GM19463 (cell line): ENCODE data around the gene SAXO1.
"Not testable (repeated sequence)": the region's sequence is repeated elsewhere in the genome, so short reads cannot be mapped to it uniquely, and the experiment has no call there.

Source experiments
- ATAC-seq: cut with Tn5 transposase; IDR thresholded peaks from one replicate; pipeline ENCODE4 v1.9.1; 2021; ENCODE audit warnings: mild to moderate bottlenecking, moderate library complexity; ENCODE audit not compliant: unreplicated experiment

The SAXO1 gene

DNA sequence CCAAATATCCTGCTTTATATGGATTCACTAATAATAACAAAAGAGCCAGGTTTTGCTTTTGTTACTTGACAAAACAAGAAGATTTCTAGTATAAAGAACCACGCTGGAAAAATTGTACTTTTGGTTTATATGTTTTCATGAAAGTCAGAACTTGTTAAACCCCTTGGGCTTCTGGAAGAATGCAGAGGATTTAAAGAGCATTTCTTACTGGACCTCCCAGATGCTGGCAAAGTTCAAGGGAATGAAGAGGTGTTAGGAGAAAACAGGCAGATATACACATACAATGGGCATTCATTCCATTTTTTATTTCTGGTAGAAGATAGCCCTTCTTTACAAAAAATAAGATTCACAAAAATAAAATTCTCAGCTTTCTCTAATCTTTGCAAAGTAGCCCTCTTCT is 61.1 kb downstream of the SAXO1 start:
- no peak for ATAC-seq

DNA sequence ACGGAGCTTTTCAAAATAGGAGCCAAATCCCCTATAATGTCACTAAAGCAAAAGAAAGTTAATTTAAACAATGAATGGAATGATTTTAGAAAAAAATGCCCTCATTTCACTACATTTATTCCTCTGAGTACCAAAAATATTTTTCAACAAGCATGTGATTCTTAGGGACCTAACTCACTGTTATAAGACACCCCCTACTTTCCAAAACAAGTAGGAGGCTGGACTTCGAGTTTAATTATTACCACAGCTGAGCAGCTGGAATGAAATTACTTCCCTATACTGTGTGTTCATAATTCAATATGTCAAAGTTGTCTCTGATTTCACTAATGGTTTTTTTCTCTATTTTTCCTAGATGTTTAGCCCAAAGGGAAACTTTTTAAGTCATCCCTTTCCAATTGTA is 61.6 kb downstream of the SAXO1 start:
- ATAC-seq, result no peak

DNA sequence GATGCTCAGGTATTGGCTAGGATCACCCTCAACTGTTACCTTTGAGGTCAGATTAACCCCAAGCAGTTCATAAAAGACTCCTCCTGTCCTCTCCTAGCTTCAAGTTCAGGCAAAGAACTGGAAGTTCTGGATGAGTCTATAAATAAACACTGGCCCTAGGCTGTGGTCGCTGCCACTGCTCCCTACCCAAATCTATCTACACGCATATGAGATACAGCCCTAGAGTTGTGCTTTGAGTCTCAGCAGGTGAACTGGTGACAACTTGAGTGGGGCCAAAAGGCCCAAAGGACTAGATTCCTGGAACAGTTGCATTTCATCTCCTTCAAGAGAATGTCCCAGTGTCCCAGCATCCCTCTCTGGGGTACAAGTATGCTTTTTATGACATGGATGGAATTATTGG is 62.6 kb downstream of the SAXO1 start:
- no peak for ATAC-seq

DNA sequence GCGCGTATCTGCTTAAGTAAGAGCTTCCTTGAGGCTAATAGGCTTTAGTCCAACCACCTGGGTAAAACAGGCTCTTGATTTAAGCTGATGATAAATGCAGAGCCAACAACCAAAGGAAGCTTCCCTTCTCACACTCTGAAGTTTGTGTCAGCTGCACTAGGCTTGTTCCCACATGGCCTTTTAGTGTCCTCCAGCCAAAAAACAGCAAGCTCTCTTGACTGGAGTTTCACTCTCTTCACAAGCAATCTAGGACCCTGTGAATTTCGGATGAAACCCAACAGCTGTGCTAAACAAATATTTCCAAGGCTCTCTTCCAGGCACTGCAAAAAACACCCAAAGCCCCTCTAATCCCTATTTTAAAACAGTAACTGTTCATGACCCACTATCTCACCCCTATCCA is 63.9 kb downstream of the SAXO1 start:
- ATAC-seq, result no peak

DNA sequence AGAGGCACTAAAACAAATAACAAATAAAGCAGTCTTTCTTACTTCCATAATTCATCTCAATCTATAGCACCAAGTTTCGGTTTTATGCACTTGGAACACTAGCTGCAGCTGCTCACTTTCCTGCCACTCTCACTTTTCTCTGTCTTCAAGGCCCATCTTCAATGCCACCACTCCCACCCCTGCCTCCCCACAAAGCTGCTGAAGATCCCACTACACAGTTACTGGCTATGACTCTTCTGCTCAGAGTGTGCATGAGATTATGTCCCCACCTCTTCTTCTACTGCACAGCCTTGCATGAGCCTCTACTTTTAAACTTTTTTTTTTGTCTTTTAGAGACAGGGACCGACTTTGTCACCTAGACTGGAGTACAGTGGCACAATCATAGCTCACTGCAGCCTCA is 77.4 kb downstream of the SAXO1 start:
- ATAC-seq, result no peak

DNA sequence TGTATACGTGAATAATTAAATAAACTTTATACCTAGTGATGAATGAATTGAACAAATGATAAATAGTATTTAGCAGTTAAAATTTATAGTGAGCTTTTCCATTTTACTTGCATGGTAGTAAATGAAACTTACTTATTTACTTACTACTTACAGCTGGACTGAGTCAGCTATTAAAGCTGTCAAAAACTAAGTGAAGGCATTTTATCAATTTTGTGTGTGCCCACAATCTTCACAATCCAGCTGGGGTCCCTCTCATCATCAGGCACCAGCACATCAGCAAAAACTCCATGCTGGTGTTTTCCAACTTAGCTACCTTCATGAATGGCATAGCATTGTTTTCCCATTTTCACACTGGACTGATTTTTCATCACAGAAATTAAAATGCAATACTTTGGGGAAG is 81.1 kb downstream of the SAXO1 start:
- ATAC-seq, result no peak

DNA sequence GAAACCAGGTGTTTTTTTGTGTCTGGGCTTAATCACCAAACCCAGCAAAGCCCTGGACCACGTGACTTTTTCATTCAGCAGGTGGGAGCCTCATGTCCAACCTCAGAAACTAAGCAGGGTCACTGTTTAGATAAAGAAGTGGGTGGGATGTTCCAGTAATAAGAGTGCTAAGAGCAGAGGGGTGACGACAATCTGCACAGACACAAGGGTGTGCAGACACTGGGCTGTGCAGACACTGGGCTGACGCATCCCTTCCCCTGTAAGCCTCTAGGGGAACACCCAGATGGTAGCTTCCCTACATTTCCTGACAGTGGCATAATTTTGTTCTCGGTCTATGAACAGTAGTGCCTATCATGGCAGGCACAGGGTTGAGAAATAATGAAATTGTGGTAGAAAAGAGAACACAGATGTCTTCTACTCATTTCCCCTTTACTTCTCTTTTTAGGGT is 85.1 kb downstream of the SAXO1 start:
- no peak for ATAC-seq

DNA sequence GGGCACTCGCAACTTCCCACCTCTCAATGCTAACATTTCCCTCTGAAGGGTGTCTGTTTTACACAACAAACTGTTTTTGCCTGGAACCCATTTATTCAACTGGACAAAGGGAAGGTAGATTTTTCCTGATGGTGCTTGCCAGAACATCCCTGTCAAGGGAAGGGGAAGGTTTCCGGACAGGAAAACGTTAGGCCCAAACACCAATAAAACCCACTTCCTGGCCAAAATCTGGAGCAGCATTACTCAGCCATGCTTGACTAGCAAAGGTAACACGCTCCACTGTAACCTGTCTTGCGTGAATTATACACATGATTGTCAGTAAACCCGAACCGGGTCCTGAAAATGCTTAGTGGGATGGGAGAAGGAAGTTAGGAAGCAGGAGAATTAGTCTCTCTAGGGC is 90.2 kb downstream of the SAXO1 start:
- no peak for ATAC-seq

DNA sequence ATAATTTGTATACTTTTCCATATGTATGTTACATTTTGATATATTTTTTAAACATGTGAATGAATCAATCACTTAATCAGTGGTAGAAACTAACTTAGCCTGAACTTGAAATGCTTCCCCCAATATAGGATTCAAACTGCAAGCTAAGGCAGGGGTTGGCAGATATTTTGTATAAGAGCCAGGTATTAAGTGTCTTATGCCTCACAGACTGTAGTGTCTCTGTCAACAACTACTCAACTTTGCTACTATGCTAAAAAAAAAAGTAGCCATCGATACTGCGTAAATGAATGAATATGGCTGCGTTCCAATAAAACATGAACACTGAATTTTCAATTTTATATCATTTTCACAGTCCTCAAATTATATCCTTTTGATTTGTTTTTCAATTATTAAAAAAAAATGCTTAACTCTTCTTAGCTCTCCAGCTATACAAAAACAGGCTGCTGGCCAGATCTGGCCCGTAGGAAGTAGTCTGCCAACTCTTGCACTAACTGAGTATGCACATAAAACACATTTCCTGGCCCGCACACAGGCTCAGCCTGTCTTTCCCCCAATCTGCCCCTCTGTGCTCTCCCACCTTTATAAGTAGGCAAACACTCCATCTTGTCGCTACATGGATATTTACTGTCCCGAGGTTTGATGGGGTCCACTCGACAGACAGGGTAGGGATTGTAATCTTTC is 91.8 kb downstream of the SAXO1 start:
- ATAC-seq, result no peak

DNA sequence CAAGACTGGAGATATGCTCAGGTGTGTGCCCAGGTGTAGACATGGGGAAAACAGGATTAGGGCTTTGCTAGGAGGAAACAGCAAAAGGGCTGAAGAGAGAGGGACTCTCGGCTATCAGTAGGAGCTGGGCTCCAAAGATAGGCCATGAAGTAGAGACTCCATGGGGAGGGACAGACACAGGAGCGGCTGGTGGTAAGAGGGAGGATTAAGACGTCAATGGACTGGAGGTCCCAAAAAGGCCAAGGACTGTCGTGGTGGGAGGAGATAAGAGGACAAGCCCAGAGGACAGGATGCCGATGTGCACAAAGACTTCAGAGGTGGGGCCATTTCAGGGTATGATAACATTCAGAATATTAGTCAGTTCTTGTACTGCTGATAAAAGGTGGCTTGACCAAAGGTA is 93.1 kb downstream of the SAXO1 start:
- ATAC-seq, result no peak

DNA sequence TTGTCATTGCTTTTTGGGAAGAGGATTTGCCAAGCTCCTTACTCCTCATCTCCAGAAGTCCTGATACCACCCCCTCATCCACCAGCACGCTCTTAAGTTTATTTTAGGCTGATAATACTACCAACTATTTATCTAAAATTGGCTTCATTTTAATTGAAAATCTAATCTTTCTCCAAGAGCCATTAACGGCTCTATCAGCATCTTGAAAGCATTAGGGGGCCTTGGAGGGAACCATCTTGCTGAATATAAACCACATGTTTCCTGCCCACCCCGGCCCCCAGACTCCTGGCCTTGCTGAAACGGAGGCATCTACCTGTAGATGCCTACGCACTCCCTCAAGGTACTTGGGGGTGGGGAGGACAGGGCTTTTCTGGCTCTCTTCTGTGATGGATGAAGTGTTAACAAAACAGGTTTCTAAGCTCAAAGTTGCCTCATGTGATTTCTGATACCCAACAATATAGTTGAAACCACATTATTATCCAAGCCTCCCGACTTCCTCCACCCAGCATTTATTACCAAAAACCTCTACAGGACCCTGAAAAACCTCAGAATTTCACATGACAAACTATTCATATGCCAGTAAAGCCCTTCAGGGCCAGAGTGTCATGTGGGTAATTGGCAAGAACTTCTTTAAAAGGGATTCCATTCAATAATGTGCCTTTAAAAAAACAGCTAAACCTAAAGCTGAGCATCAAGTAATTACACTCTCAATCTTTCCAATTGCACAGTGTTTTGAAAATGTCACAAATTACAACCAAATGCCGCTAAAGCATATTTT is 96.7 kb downstream of the SAXO1 start:
- ATAC-seq, result no peak

DNA sequence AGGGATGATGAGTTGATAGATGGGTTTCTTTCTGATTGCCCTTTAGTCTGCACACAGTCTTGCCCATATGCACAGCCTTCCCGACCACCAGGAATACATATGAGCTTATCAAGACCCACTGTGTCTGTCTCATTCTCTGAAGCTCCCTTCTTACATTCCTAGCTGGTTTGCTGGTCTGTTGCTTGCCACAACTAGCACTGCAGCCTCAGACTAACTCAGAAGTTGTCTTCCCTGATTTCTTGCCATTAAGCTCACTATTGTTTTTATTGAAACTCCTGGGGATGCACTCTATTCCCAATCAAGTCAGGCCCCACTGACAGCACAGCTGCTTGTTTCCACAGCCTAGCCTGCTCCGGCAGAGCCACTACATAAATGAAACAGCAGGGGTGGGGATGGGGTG is 97.5 kb downstream of the SAXO1 start:
- ATAC-seq, result no peak

DNA sequence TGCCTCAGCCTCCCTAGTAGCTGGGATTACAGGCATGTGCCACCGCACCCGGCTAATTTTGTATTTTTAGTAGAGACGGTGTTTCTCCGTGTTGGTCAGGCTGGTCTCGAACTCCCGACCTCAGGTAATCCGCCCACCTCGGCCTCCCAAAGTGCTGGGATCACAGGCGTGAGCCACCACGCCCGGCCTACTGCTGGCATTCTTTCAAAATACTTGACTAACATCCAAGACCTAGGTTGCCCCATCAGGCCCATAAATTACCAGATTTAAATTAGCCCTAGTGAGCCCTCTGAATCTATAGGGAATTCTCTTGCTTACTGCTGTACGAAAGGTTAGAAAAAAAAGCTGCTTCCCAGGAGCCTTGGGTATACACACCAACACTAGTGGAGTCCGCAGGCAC is 102.4 kb downstream of the SAXO1 start:
- not testable (repeated sequence) for ATAC-seq

DNA sequence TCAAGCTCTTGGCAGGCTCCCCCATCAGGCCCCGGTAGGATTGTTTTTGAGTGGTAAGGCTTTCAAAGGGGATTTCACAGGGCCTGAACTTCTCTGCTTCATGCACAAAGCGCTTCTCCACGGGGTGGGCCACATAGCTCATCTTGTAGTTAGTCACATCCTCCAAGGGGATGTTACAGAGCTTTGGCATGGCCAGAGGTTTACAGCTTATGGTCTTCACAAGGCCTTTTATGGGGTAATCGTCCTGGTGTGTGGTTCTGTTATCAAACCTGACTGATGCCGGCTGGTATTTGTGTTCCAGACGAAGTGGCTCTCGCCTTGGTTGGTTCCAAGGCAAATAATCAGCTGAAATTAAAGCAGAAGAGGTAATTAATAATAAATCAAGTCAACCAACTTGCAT is 104.3 kb downstream of the SAXO1 start:
- ATAC-seq, result no peak

DNA sequence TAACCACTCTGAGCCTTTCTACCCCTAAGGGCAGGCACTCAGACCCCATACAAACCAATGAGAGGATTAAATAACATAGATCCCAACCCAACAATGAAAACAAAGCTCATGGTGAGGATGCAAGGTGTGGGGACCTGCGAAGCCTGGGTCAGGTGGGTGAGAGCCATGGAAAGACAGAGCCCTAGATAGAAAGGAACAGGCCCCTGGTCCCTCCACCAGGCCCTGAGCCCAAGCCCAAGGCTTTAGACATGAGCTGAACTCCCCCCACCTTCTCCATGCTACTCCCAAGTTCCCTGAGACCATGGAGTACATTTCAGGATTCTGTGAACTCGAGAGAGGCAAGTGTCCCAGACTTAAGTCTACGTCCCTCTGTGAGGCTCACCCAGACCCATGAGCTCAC is 106.5 kb downstream of the SAXO1 start:
- ATAC-seq, result no peak

DNA sequence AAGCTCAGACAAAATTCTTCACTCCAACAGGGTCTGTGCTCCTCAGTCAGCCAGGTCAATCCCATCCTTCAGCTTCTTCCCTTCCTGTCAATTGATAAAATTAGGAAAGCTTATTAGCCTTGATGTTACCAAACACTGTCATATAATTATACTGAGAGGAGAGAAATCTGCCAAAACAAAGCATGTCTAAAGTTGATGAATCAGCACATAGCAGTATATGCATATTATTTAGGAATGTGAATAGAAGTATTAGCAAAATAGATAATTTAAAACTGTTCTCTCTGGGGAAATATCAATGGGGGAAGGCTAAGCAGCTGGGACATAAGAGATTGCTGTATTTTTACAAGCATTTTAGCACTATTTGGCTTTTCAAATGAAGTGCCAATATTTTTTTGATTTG is 107.1 kb downstream of the SAXO1 start:
- ATAC-seq, result no peak

DNA sequence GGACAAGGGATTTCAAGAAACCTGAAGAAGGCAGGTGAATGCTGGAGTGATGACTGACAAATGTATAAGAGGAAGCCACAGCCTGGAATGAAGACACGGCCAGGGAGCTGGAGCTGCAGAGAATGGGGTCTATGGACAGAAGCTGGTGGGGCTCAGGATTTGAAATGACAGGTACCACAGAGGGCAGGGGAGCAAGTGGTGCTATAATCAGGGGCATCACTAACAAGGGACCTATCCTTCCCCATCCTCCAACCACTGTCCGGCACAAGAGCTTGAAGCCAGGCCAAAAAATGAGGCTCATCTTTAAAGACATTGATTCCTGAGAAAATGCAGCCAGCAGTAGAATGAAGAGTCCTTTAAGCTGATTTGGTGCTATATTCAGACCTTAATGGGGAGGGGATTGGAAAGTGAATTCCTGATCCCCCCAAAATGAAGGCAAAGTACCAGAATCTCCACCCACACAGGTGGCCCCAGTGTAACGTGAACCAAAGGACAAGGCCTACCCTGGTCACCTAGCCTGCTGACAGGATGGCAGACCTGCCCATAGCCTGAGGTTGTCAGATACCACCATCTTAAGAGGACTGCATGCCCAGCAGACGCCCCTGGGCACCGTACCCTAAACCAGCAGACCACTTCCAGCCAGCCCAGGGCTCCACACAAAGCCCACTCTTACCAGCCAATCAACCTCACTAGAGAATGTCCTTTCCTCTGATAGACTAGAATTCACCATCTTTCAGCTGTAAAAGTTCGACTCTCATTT is 109.2 kb downstream of the SAXO1 start:
- no peak for ATAC-seq

DNA sequence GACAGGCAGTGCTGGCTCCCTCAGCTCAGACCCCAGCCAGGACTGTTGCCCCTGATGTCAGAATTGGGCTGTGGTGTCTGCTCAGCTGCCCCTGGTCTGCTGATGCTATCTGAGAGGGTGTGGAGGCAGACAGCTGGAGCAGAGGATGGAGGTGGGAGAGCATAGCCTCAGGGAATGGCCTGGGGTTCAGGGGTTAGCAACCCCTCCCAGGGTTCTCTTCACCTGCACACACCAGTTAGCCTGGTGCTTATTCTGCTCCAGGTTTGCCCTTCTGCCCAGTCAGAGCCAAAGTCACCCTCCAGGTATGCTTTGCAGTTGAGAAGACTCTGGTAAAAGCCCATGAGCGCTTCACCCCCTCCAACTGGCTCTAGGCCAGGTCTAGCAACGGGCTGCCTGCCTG is 109.8 kb downstream of the SAXO1 start:
- no peak for ATAC-seq

DNA sequence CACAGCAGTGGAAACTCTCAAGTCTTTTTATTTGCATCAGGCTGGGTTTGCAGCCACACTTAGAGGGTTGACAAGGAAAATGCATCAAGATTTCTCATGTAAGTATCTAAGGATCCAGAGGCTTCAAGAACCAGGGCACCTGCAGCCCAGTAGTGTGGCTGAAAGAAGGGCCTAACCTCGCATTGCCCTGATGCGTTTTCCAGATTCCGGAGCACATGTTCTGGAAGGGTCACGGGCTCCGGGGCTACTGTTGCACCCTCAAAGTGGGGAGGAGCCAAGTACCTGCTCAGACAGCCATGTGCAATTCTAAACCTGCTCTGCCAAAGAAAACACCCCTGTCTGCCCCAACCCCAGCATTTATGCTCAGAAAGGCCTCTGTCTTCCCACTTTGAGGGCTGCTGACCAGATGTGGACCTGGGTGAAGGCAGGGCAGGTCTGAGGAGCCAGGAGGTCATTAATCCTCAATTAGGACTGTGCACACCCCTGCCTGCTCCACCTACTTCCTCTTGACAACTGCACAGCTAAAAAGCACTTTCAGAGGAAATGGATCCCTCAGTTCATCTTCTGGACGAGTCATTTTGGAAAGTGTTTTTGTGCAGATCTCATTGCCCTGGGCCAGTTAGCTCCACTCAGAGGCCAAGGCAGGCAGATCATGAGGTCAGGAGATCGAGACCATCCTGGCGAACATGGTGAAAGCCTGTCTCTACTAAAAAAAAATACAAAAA is 110.7 kb downstream of the SAXO1 start:
- no peak for ATAC-seq

DNA sequence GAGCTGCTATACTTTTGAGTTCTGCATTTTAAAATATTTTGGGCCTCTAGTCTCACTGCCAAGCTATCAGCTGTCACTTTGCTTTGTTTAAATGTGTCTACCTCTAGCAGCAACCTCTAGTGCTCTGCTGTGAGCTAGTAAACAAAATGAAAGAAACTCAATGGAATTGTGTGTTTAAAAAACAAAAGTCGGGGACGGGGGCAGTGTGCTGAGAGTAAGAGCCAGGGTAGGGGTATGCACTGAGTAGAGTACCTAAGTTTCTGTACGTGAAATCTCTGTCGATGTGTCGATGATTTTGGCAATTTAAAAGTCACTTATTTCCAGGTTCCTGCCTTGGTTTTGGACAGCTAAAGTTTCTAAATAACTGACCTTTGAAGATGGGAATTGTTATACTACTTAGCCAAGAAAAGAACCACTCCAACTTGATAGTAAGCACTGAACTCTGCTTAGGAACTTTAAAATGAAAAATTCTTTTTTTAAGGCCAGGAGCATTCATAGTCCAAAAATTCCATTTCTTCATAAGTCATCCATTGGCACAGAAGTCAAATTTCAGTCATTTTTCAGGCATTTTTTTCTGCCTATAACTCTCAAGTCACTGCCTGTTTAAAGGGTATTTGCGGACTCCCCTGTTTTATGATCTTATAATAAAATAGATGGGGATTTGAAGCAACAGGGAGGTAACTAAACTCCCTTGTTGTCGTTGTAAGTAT is 111.5 kb downstream of the SAXO1 start:
- no peak for ATAC-seq
